ENCODE results near the gene INHBE. TPM values are rescaled to one million over a fixed set of nuclear protein-coding genes. Genes with fewer than 3 reads are reported as not detected.

The INHBE gene
- total and polyA plus RNA-seq, 8 donors: not detected

GRCh38 chr12:57485695-57486094 is 30.6 kb downstream of the INHBE start:
- Histone ChIP-seq H3K4me1 (peaks cover 12 to 29% (median 23%) of the 10 kb centered on the region in 4 donors), H3K36me3 (peaks cover 7 to 18% (median 16%) of the 10 kb centered on the region in 4 donors), H3K27ac (no peak overlapping the region), H3K9me3 (no peaks in the 10 kb centered on the region), H3K4me3 (no peak overlapping the region), H3K27me3 (peaks cover 0 to 20% (median 0%) of the 10 kb centered on the region in 3 donors)
- intact Hi-C loops (cut with DNase I; ENCODE audit: low total_unique reads): no loop called here
- TF ChIP-seq CTCF (IDR thresholded peaks at IDR 0.05): no peak
- TF ChIP-seq EP300 (IDR thresholded peaks at IDR 0.05): no peak
- no peak for TF ChIP-seq POLR2A (IDR thresholded peaks at IDR 0.05)
- no peak for TF ChIP-seq POLR2AphosphoS5 (IDR thresholded peaks at IDR 0.05)
- no peak for DNase-seq

DNA sequence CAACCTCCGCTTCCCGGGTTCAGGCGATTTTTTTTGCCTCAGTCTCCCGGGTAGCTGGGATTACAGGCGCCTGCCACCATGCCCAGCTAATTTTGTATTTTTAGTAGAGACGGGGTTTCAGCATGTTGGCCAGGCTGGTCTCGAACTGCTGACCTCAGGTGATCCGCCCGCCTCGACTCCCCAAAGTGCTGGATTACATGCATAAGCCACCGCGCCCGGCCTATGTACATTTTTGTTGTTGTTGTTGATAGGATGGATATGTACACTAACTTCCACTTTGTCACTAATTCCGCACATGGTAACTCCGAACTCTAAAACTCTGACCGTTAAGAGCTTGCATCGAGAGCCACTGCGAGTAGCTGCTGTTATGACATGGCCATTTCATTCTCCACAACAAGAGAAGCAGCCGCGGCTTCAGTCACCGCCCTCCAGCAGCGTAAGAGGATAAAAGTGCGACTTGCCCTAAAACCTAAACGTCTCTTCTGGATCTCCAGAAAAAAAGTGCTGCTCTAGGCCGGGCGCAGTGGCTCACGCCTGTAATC is 32.0 kb downstream of the INHBE start:
- H3K9me3 ChIP-seq: no peaks in the 10 kb centered on the region
- peaks cover 12 to 29% (median 23%) of the 10 kb centered on the region in 4 donors for H3K4me1 ChIP-seq
- peak overlapping the region in 4 of 5 donors; percentile 87 to 93 (median 90) for H3K27ac ChIP-seq
- WGBS, 5 donors: 86 to 88% (median 87%) methylated on average over 26 to 27 of the region's 27 CpGs
- peak overlapping the region; percentile 91 to 99 (median 95) for H3K4me3 ChIP-seq
- intact Hi-C loops (cut with DNase I; ENCODE audit: low total_unique reads): no loop called here
- H3K27me3 ChIP-seq: peaks cover 0 to 11% (median 0%) of the 10 kb centered on the region in 3 donors
- TF ChIP-seq POLR2AphosphoS5 (IDR thresholded peaks at IDR 0.05) (no peak), CTCF (IDR thresholded peaks at IDR 0.05) (no peak)
- H3K36me3 ChIP-seq: peaks cover 20 to 32% (median 30%) of the 10 kb centered on the region in 4 donors
- DNase-seq: no peak

- TF ChIP-seq CTCF (IDR thresholded peaks at IDR 0.05) (peak in 1 of 7 experiments; percentile 33), POLR2AphosphoS5 (IDR thresholded peaks at IDR 0.05) (peak; percentile 90 to 97 (median 94)), EP300 (IDR thresholded peaks at IDR 0.05) (no peak), POLR2A (IDR thresholded peaks at IDR 0.05) (no peak)
- DNase-seq: peak; percentile 96 to 98
- Histone ChIP-seq H3K4me3 (peak within 1 kb of the TSS; percentile 91 to 99 (median 95)), H3K27me3 (peaks cover 0 to 7% (median 0%) of the 10 kb centered on the region in 3 donors), H3K9me3 (no peaks in the 10 kb centered on the region), H3K36me3 (peaks cover 23 to 39% (median 37%) of the 10 kb centered on the region in 4 donors), H3K27ac (peak within 1 kb of the TSS; percentile 68 to 93 (median 88)), H3K4me1 (peaks cover 12 to 29% (median 23%) of the 10 kb centered on the region in 4 donors)
- WGBS, 5 donors: 6 to 12% (median 7%) methylated on average over 42 to 47 of the region's 47 CpGs
- intact Hi-C loops (cut with DNase I; ENCODE audit: low total_unique reads): no loop called here
Measured at GRCh38 chr12:57487597-57488401, 32.7 kb downstream of the INHBE start, which contains the start of gene MARS1. Gene MARS1, plus strand, starts transcription at chr12:57488068. Its CDS starts 23 bp downstream, at chr12:57488091.

- peaks cover 12 to 29% (median 23%) of the 10 kb centered on the region in 4 donors for H3K4me1 ChIP-seq
- 27 to 30% (median 29%) methylated on average over 11 of the region's 11 CpGs for WGBS, 5 donors
- peak overlapping the region; percentile 91 to 99 (median 95) for H3K4me3 ChIP-seq
- peak overlapping the region; percentile 68 to 93 (median 88) for H3K27ac ChIP-seq
- peaks cover 26 to 41% (median 40%) of the 10 kb centered on the region in 4 donors for H3K36me3 ChIP-seq
- TF ChIP-seq POLR2AphosphoS5 (IDR thresholded peaks at IDR 0.05) (no peak), EP300 (IDR thresholded peaks at IDR 0.05) (no peak), CTCF (IDR thresholded peaks at IDR 0.05) (no peak), POLR2A (IDR thresholded peaks at IDR 0.05) (no peak)
- H3K9me3 ChIP-seq: no peaks in the 10 kb centered on the region
- no peak for DNase-seq
- intact Hi-C loops (cut with DNase I; ENCODE audit: low total_unique reads): no loop called here
- H3K27me3 ChIP-seq: peaks cover 0 to 7% (median 0%) of the 10 kb centered on the region in 3 donors
Measured at GRCh38 chr12:57488402-57489156, 33.5 kb downstream of the INHBE start.

All from stomach (tissue), 9 donors.